Measurements from ENCODE around the gene PLXNB2. TPM values are rescaled to one million over a fixed set of nuclear protein-coding genes. Genes with fewer than 3 reads are reported as not detected.

PLXNB2 gene
- total RNA-seq, 1 experiment from 2014 or later = 260 TPM

GRCh38 chr22:50267591-50268390 is 39.7 kb downstream of the PLXNB2 start:
- Histone ChIP-seq H3K9me2 (ENCODE audit: insufficient read depth) (no peaks in the 10 kb centered on the region), H2AFZ (no peak overlapping the region), H3K9me3 (ENCODE audit: insufficient read depth, low read depth) (no peaks in the 10 kb centered on the region), H4K20me1 (ENCODE audit: insufficient read depth) (0 out of 2 replicates have a peak, but pooled peaks cover 5% of the 10 kb centered on the region), H3K36me3 (ENCODE audit: low read depth) (no peaks in the 10 kb centered on the region), H3K27ac (no peak overlapping the region), H3K79me2 (ENCODE audit: low read depth) (no peaks in the 10 kb centered on the region), H3K4me2 (peak overlapping the region; percentile 100), H3K4me1 (replicated peaks; ENCODE audit: insufficient read depth) (peaks cover 48% of the 10 kb centered on the region), H3K4me3 (no peak overlapping the region; the same call in 1 of the 2 replicates), H3F3A (ENCODE audit: insufficient read depth, low read depth) (peaks cover 42% of the 10 kb centered on the region), H3K27me3 (ENCODE audit: insufficient read depth, low read depth) (no peaks in the 10 kb centered on the region)
- CTCF ChIA-PET = no interaction called here
- POLR2A ChIA-PET (ENCODE audit: unreplicated experiment) = no interaction called here
- no peak for TF ChIP-seq EZH2 (IDR thresholded peaks at IDR 0.05; ENCODE audit: low read depth)
- TF ChIP-seq CTCF (conservative IDR thresholded peaks at IDR 0.05) = no peak
- DNase-seq = no peak
- intact Hi-C loops (cut with micrococcal nuclease; ENCODE audit: unreplicated experiment) = no loop called here
- no TSS peak for BruUV-seq (replicated peaks)

- Histone ChIP-seq H4K20me1 (ENCODE audit: insufficient read depth) (0 out of 2 replicates have a peak, but pooled peaks cover under 1% of the 10 kb centered on the region), H3K4me2 (no peak overlapping the region), H3K36me3 (ENCODE audit: low read depth) (no peaks in the 10 kb centered on the region), H3K4me1 (replicated peaks; ENCODE audit: insufficient read depth) (peaks cover 53% of the 10 kb centered on the region), H3K27me3 (ENCODE audit: insufficient read depth, low read depth) (no peaks in the 10 kb centered on the region), H3K4me3 (no peak overlapping the region), H3K27ac (no peak overlapping the region), H2AFZ (no peak overlapping the region), H3K9me2 (ENCODE audit: insufficient read depth) (no peaks in the 10 kb centered on the region), H3K9me3 (ENCODE audit: insufficient read depth, low read depth) (no peaks in the 10 kb centered on the region), H3F3A (ENCODE audit: insufficient read depth, low read depth) (peaks cover 42% of the 10 kb centered on the region), H3K79me2 (ENCODE audit: low read depth) (no peaks in the 10 kb centered on the region)
- no TSS peak for BruUV-seq (replicated peaks)
- intact Hi-C loops (cut with micrococcal nuclease; ENCODE audit: unreplicated experiment) = no loop called here
- no peak for TF ChIP-seq EZH2 (IDR thresholded peaks at IDR 0.05; ENCODE audit: low read depth)
- no peak for TF ChIP-seq CTCF (conservative IDR thresholded peaks at IDR 0.05)
- DNase-seq = no peak
- ChIA-PET POLR2A (ENCODE audit: unreplicated experiment) (no interaction called here), CTCF (no interaction called here)
Measured at GRCh38 chr22:50266994-50267393, 40.5 kb downstream of the PLXNB2 start.

GRCh38 chr22:50264946-50265669 is 42.3 kb downstream of the PLXNB2 start:
- ChIA-PET POLR2A (ENCODE audit: unreplicated experiment) (no interaction called here), CTCF (no interaction called here)
- H3K9me3 ChIP-seq (ENCODE audit: insufficient read depth, low read depth) = no peaks in the 10 kb centered on the region
- no TSS peak for BruUV-seq (replicated peaks)
- no peak for DNase-seq
- H2AFZ ChIP-seq = no peak overlapping the region
- H3K79me2 ChIP-seq (ENCODE audit: low read depth) = peaks cover 5% of the 10 kb centered on the region
- no peak overlapping the region for H3K4me2 ChIP-seq
- H3K36me3 ChIP-seq (ENCODE audit: low read depth) = no peaks in the 10 kb centered on the region
- TF ChIP-seq EZH2 (IDR thresholded peaks at IDR 0.05; ENCODE audit: low read depth) (no peak), CTCF (conservative IDR thresholded peaks at IDR 0.05) (no peak)
- H4K20me1 ChIP-seq (ENCODE audit: insufficient read depth) = no peaks in the 10 kb centered on the region
- no peaks in the 10 kb centered on the region for H3K9me2 ChIP-seq (ENCODE audit: insufficient read depth)
- no peak overlapping the region for H3K27ac ChIP-seq
- peaks cover 30% of the 10 kb centered on the region for H3F3A ChIP-seq (ENCODE audit: insufficient read depth, low read depth)
- intact Hi-C loops (cut with micrococcal nuclease; ENCODE audit: unreplicated experiment) = no loop called here
- H3K4me1 ChIP-seq (replicated peaks; ENCODE audit: insufficient read depth) = peaks cover 43% of the 10 kb centered on the region
- no peaks in the 10 kb centered on the region for H3K27me3 ChIP-seq (ENCODE audit: insufficient read depth, low read depth)
- no peak overlapping the region for H3K4me3 ChIP-seq
